Measurements from ENCODE around the gene APOL2. TPM values are rescaled to one million over a fixed set of nuclear protein-coding genes. Genes with fewer than 3 reads are reported as not detected.
"Not testable (repeated sequence)": the region's sequence is repeated elsewhere in the genome, so short reads cannot be mapped to it uniquely, and the experiment has no call there.

The APOL2 gene
- total RNA-seq, 1 donor from 2014 or later, result 12.8 TPM

GRCh38 chr22:36252754-36253522, 13.6 kb upstream of the APOL2 start, which contains the start of gene APOL1:
Gene APOL1, plus strand, starts transcription at chr22:36253133. Its CDS starts 1,823 bp downstream, at chr22:36254956.
- no peak within 1 kb of the TSS for H3K4me3 Mint-ChIP-seq
- peaks cover 2% of the 10 kb centered on the region for H3K36me3 Mint-ChIP-seq
- H3K27me3 ChIP-seq, result no peaks in the 10 kb centered on the region
- no peak within 1 kb of the TSS for H2AFZ ChIP-seq (replicated peaks)
- no peak within 1 kb of the TSS for H3K9ac ChIP-seq
- no peak within 1 kb of the TSS for H3K4me2 ChIP-seq
- H3K27ac ChIP-seq, result no peak within 1 kb of the TSS
- peaks cover 23% of the 10 kb centered on the region for H3K4me1 ChIP-seq
- no peaks in the 10 kb centered on the region for H3K79me2 ChIP-seq (ENCODE audit: low read depth)
- H3K36me3 ChIP-seq, result no peaks in the 10 kb centered on the region
- no peak within 1 kb of the TSS for H3K4me3 ChIP-seq
- peak within 1 kb of the TSS; percentile 94 for H3K27ac Mint-ChIP-seq
- H4K20me1 ChIP-seq (ENCODE audit: low read depth), result no peaks in the 10 kb centered on the region
- peaks cover 2% of the 10 kb centered on the region for H3K27me3 Mint-ChIP-seq (ENCODE audit: insufficient read depth, low read depth)
- peaks cover 8% of the 10 kb centered on the region for H3K9me3 ChIP-seq (ENCODE audit: low read depth)
- TF ChIP-seq CTCF (IDR thresholded peaks at IDR 0.05) (no peak), EZH2phosphoT487 (IDR thresholded peaks at IDR 0.05) (no peak), EZH2 (IDR thresholded peaks at IDR 0.05) (no peak)
- peaks cover 35% of the 10 kb centered on the region for H3K4me1 Mint-ChIP-seq
- peaks cover under 1% of the 10 kb centered on the region for H3F3A ChIP-seq (ENCODE audit: low read depth)
- peaks cover 23% of the 10 kb centered on the region for H3K9me3 Mint-ChIP-seq
- no peak for DNase-seq (ENCODE audit: low spot score)

DNA sequence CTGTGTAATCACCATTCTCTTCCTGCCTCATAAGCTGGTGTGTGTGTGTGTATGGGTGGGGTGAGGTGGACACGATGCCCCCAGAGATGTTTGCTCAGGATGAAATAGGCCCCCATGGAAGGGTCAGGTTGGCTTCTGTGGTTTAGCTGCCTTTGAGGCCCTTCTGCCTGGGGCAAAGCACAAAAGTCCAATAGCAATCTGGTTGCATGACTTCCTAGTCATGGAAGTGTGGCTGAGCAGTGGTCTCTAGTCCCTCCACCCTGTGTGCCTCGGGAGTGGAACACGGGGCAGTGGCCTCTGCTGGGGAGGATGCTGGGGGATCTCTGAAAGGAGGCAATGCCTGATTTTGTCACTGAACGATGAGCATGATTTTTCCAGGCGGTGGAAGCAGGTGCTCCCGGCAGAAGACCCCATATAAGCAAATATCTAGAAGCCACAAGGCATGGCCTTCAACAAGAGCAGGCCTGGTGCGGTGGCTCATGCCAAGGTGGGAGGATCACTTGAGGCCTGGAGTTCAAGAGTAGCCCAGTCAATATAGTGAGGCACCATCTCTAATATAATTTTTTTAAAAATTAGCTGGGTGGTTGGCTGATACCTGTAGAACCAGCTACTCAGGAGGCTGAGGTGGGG, 12.8 kb upstream of the APOL2 start:
- H2AFZ ChIP-seq (replicated peaks); H3K27ac ChIP-seq; H3K27me3 Mint-ChIP-seq (ENCODE audit: insufficient read depth, low read depth); DNase-seq (ENCODE audit: low spot score); H3K4me3 Mint-ChIP-seq; H3F3A ChIP-seq (ENCODE audit: low read depth); H4K20me1 ChIP-seq (ENCODE audit: low read depth); H3K79me2 ChIP-seq (ENCODE audit: low read depth); H3K27ac Mint-ChIP-seq; H3K4me3 ChIP-seq; H3K27me3 ChIP-seq; H3K36me3 ChIP-seq; H3K4me2 ChIP-seq; H3K9me3 ChIP-seq (ENCODE audit: low read depth); H3K36me3 Mint-ChIP-seq; H3K9ac ChIP-seq: not testable (repeated sequence)
- peaks cover 21% of the 10 kb centered on the region for H3K4me1 ChIP-seq
- Mint-ChIP-seq H3K9me3 (peaks cover 28% of the 10 kb centered on the region), H3K4me1 (peaks cover 32% of the 10 kb centered on the region)

GRCh38 chr22:36250292-36250960, 11.1 kb upstream of the APOL2 start:
- H3K27ac ChIP-seq; H3K36me3 ChIP-seq; H3K4me3 ChIP-seq; H3K27ac Mint-ChIP-seq; H3F3A ChIP-seq (ENCODE audit: low read depth); H3K9me3 ChIP-seq (ENCODE audit: low read depth); H3K27me3 Mint-ChIP-seq (ENCODE audit: insufficient read depth, low read depth); H3K27me3 ChIP-seq; H4K20me1 ChIP-seq (ENCODE audit: low read depth); H3K4me2 ChIP-seq; H3K4me3 Mint-ChIP-seq; H3K9ac ChIP-seq; H3K79me2 ChIP-seq (ENCODE audit: low read depth); DNase-seq (ENCODE audit: low spot score); H3K36me3 Mint-ChIP-seq: not testable (repeated sequence)
- H3K4me1 ChIP-seq, result peaks cover 13% of the 10 kb centered on the region
- Mint-ChIP-seq H3K4me1 (peaks cover 16% of the 10 kb centered on the region), H3K9me3 (peaks cover 33% of the 10 kb centered on the region)
- peak overlapping the region; percentile 68 for H2AFZ ChIP-seq (replicated peaks)

DNA sequence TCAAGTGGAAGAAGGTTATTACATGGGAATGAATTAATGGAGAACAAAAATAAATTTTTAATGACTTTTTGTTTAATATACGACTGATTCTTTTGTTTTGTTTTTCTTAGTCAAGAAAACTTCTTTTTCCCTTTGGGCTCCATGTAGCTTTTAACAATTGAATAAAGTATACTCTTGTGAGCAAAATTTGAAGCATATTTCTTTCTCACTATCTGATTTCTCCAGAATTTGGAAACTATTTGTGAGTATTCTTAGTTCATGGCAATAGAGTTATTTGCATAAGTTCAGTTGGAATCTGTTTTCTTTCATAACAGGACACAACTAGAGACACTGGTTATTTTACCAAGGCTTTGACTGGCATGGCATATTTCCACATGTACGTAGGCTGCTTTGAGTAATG, 9.8 kb upstream of the APOL2 start:
- Mint-ChIP-seq H3K4me3 (no peak overlapping the region), H3K27me3 (ENCODE audit: insufficient read depth, low read depth) (peaks cover 5% of the 10 kb centered on the region), H3K9me3 (peaks cover 33% of the 10 kb centered on the region), H3K27ac (no peak overlapping the region), H3K4me1 (peaks cover 10% of the 10 kb centered on the region), H3K36me3 (peaks cover 2% of the 10 kb centered on the region)
- H3K27ac ChIP-seq, result no peak overlapping the region
- TF ChIP-seq CTCF (IDR thresholded peaks at IDR 0.05) (no peak), EZH2phosphoT487 (IDR thresholded peaks at IDR 0.05) (no peak), EZH2 (IDR thresholded peaks at IDR 0.05) (no peak)
- no peaks in the 10 kb centered on the region for H3K27me3 ChIP-seq
- H3K4me2 ChIP-seq, result no peak overlapping the region
- no peaks in the 10 kb centered on the region for H4K20me1 ChIP-seq (ENCODE audit: low read depth)
- H2AFZ ChIP-seq (replicated peaks), result no peak overlapping the region
- DNase-seq (ENCODE audit: low spot score), result no peak
- H3F3A ChIP-seq (ENCODE audit: low read depth), result no peaks in the 10 kb centered on the region
- H3K79me2 ChIP-seq (ENCODE audit: low read depth), result no peaks in the 10 kb centered on the region
- H3K4me3 ChIP-seq, result no peak overlapping the region
- H3K4me1 ChIP-seq, result peaks cover 6% of the 10 kb centered on the region
- no peak overlapping the region for H3K9ac ChIP-seq
- H3K9me3 ChIP-seq (ENCODE audit: low read depth), result peaks cover 8% of the 10 kb centered on the region
- no peaks in the 10 kb centered on the region for H3K36me3 ChIP-seq

Measured in neural progenitor cell (in vitro differentiated cells).